ENCODE measurements around the gene CCDC33.

- TF ChIP-seq CTCF (IDR thresholded peaks at IDR 0.05; ENCODE audit: low read depth, low read length, poor library complexity, severe bottlenecking): no peak
- no peak for TF ChIP-seq EZH2phosphoT487 (IDR thresholded peaks at IDR 0.05; ENCODE audit: borderline replicate concordance, low read length)
Observed at GRCh38 chr15:74222240-74223119, 13.6 kb upstream of the CCDC33 start.

Measured in DOHH2 (cell line).